H9 (cell line): Measurements from ENCODE around the gene CAMTA1. TPM values are rescaled to one million over a fixed set of nuclear protein-coding genes. Genes with fewer than 3 reads are reported as not detected.
A peak's percentile ranks its signal among the peaks of the same experiment; 100 is the strongest.

Source experiments
- DNase-seq: peaks from one replicate; pipeline ENCODE4 v3.0.0-alpha.2; 2017
- H2AFZ ChIP-seq: one replicate; pipeline ENCODE4 v1.6.1; 2013; ENCODE audit warnings: mild to moderate bottlenecking, low read length, control low read depth, moderate library complexity
- H2AK5ac ChIP-seq: 2 replicates; pipeline ENCODE4 v1.6.1; 2013; ENCODE audit warnings: low read length, control low read depth, mixed read lengths; ENCODE audit not compliant: insufficient read length
- H2BK120ac ChIP-seq: one replicate; pipeline ENCODE4 v1.6.1; 2013; ENCODE audit warnings: low read depth, mild to moderate bottlenecking, low read length, control low read depth, inconsistent platforms; ENCODE audit not compliant: poor library complexity, severe bottlenecking
- H2BK12ac ChIP-seq: 2 replicates; pipeline ENCODE4 v1.6.1; 2013; ENCODE audit warnings: low read length, control low read depth, mixed read lengths, low read depth; ENCODE audit not compliant: insufficient read length
- H2BK15ac ChIP-seq: 2 replicates; pipeline ENCODE4 v1.6.1; 2013; ENCODE audit warnings: low read depth, low read length, control low read depth
- H2BK20ac ChIP-seq: one replicate; pipeline ENCODE4 v1.6.1; 2013; ENCODE audit warnings: low read depth, mild to moderate bottlenecking, low read length, control low read depth, inconsistent platforms; ENCODE audit not compliant: poor library complexity, severe bottlenecking
- H2BK5ac ChIP-seq: 2 replicates; pipeline ENCODE4 v1.6.1; 2013; ENCODE audit warnings: low read length, control low read depth, mixed read lengths; ENCODE audit not compliant: insufficient read length
- H3K14ac ChIP-seq: 2 replicates; pipeline ENCODE4 v1.6.1; 2013; ENCODE audit warnings: low read length, control low read depth; ENCODE audit not compliant: insufficient read depth
- H3K18ac ChIP-seq: 2 replicates; pipeline ENCODE4 v1.6.1; 2013; ENCODE audit warnings: low read depth, mild to moderate bottlenecking, mixed read lengths, low read length, control low read depth; ENCODE audit not compliant: insufficient read length
- H3K23ac ChIP-seq: 2 replicates; pipeline ENCODE4 v1.6.1; 2013; ENCODE audit warnings: low read length, control low read depth, mixed read lengths, low read depth; ENCODE audit not compliant: insufficient read length
- H3K23me2 ChIP-seq: 2 replicates; pipeline ENCODE4 v1.6.1; 2013; ENCODE audit warnings: low read depth, mild to moderate bottlenecking, mixed read lengths, low read length, control low read depth; ENCODE audit not compliant: insufficient read length, poor library complexity, severe bottlenecking
- H3K27ac ChIP-seq: 2 replicates; pipeline ENCODE4 v1.5.1; 2013; ENCODE audit warnings: low read length, control low read depth, mixed read lengths, low read depth; ENCODE audit not compliant: insufficient read length
- H3K27me3 ChIP-seq: 2 replicates; pipeline ENCODE4 v1.6.1; 2013; ENCODE audit warnings: low read length, control low read depth, inconsistent platforms; ENCODE audit not compliant: insufficient read depth
- H3K4ac ChIP-seq: 2 replicates; pipeline ENCODE4 v1.6.1; 2013; ENCODE audit warnings: low read depth, mild to moderate bottlenecking, control low read depth, inconsistent platforms, low read length, moderate library complexity
- H3K4me1 ChIP-seq: 2 replicates; pipeline ENCODE4 v1.6.1; 2013; ENCODE audit warnings: low read length, control low read depth, inconsistent platforms; ENCODE audit not compliant: insufficient read depth
- H3K4me2 ChIP-seq: 2 replicates; pipeline ENCODE4 v1.6.1; 2013; ENCODE audit warnings: low read length, control low read depth, mixed read lengths; ENCODE audit not compliant: insufficient read length, insufficient read depth
- H3K56ac ChIP-seq: 2 replicates; pipeline ENCODE4 v1.6.1; 2013; ENCODE audit warnings: low read depth, mild to moderate bottlenecking, mixed read lengths, low read length, control low read depth; ENCODE audit not compliant: insufficient read length
- H3K79me1 ChIP-seq: 2 replicates; pipeline ENCODE4 v1.6.1; 2013; ENCODE audit warnings: low read depth, mild to moderate bottlenecking, moderate library complexity, low read length, control low read depth, inconsistent platforms; ENCODE audit not compliant: insufficient read depth, poor library complexity, severe bottlenecking
- H3K79me2 ChIP-seq: 2 replicates; pipeline ENCODE4 v1.6.1; 2013; ENCODE audit warnings: low read length, control low read depth, inconsistent platforms; ENCODE audit not compliant: insufficient read depth
- H3K9ac ChIP-seq: 2 replicates; pipeline ENCODE4 v1.6.1; 2013; ENCODE audit warnings: low read length, control low read depth, mixed read lengths; ENCODE audit not compliant: insufficient read length; ENCODE audit errors: extremely low read depth
- H3K9me3 ChIP-seq: one replicate; pipeline ENCODE4 v1.6.1; 2013; ENCODE audit warnings: low read depth, low read length, inconsistent platforms; ENCODE audit not compliant: control insufficient read depth
- H3T11ph ChIP-seq: one replicate; pipeline ENCODE4 v1.6.1; 2013; ENCODE audit warnings: mild to moderate bottlenecking, low read length, control low read depth, inconsistent platforms
- H4K20me1 ChIP-seq: one replicate; pipeline ENCODE4 v1.6.1; 2013; ENCODE audit not compliant: control insufficient read depth, insufficient read length, insufficient read depth
- H4K5ac ChIP-seq: 2 replicates; pipeline ENCODE4 v1.6.1; 2013; ENCODE audit warnings: low read depth, mild to moderate bottlenecking, mixed read lengths, low read length, control low read depth; ENCODE audit not compliant: insufficient read length
- H4K8ac ChIP-seq: replicated peaks from 2 replicates; pipeline ENCODE4 v1.6.1; 2013; ENCODE audit warnings: low read length, control low read depth, mixed read lengths, low read depth; ENCODE audit not compliant: insufficient read length
- H4K91ac ChIP-seq: 2 replicates; pipeline ENCODE4 v1.6.1; 2013; ENCODE audit warnings: low read depth, mild to moderate bottlenecking, moderate library complexity, mixed read lengths, low read length, control low read depth; ENCODE audit not compliant: insufficient read length
- H3K27ac Mint-ChIP-seq, 3 experiments: 2 replicates in 2 of 3; 3 replicates in 1 of 3; pipeline ENCODE4 v1.8.0; 2020 to 2021; ENCODE audit warnings: mixed read lengths in 3 of 3, mild to moderate bottlenecking in 1 of 3, moderate library complexity in 1 of 3
- H3K27me3 Mint-ChIP-seq: 2 replicates; pipeline ENCODE4 v1.8.0; 2021; ENCODE audit warnings: low read depth, mild to moderate bottlenecking, moderate library complexity, mixed read lengths
- H3K36me3 Mint-ChIP-seq, 3 experiments: 2 replicates in 2 of 3; 3 replicates in 1 of 3; pipeline ENCODE4 v1.8.0; 2020 to 2021; ENCODE audit warnings: low read depth in 3 of 3, mixed read lengths in 3 of 3; ENCODE audit not compliant: insufficient read depth in 1 of 3
- H3K4me1 Mint-ChIP-seq, 2 experiments: 2 replicates each; pipeline ENCODE4 v1.8.0; 2020; ENCODE audit warnings: mixed read lengths in 2 of 2
- H3K4me3 Mint-ChIP-seq, 2 experiments: 2 replicates in 1 of 2; 3 replicates in 1 of 2; pipeline ENCODE4 v1.8.0; 2020 to 2021; ENCODE audit warnings: mild to moderate bottlenecking in 2 of 2, mixed read lengths in 2 of 2, moderate library complexity in 1 of 2
- H3K9me3 Mint-ChIP-seq, 2 experiments: 2 replicates in 1 of 2; 3 replicates in 1 of 2; pipeline ENCODE4 v1.8.0; 2020; ENCODE audit warnings: mild to moderate bottlenecking in 2 of 2, mixed read lengths in 2 of 2, moderate library complexity in 1 of 2
- WGBS: extraction: QIAGEN DNeasy Blood & Tissue Kit; methylation state at CpG from one replicate; pipeline ENCODE4 v1.1.7; 2013; ENCODE audit warnings: missing lambda C conversion rate, low lambda C conversion rate, mixed read lengths; ENCODE audit not compliant: insufficient read length; ENCODE audit errors: extremely low coverage; 5-methylcytosine and 5-hydroxymethylcytosine counted together
- total RNA-seq: library from RNA; stranded (reverse); gene quantifications from 2 replicates; pipeline ENCODE4 v1.2.1, GENCODE V29; 2021
- TF ChIP-seq, protein P1 (sequence below): fragments of 200-600 bp; sonication (generic); conservative IDR thresholded peaks from 3 replicates; pipeline ENCODE4 v1.8.0; 2021; ENCODE audit warnings: antibody characterized with exemption, mild to moderate bottlenecking

Gene CAMTA1
- total RNA-seq, 1 experiment from 2014 or later = 115 TPM

GRCh38 chr1:7447093-7447492 lies 661.8 kb downstream of the CAMTA1 start:
- Histone ChIP-seq H3T11ph (no peak overlapping the region), H2BK20ac (no peak overlapping the region), H3K4me2 (no peak overlapping the region), H3K27ac (no peak overlapping the region), H2AK5ac (no peak overlapping the region), H3K9ac (no peak overlapping the region), H3K23me2 (no peaks in the 10 kb centered on the region), H4K20me1 (no peaks in the 10 kb centered on the region), H4K8ac (no peak overlapping the region), H2BK15ac (no peak overlapping the region), H3K4me1 (no peaks in the 10 kb centered on the region), H3K18ac (no peak overlapping the region), H3K4ac (no peak overlapping the region), H4K5ac (no peak overlapping the region), H4K91ac (no peak overlapping the region), H3K79me2 (no peaks in the 10 kb centered on the region), H3K56ac (no peak overlapping the region), H3K23ac (no peak overlapping the region), H3K27me3 (no peaks in the 10 kb centered on the region), H3K9me3 (no peaks in the 10 kb centered on the region), H2BK120ac (no peak overlapping the region), H2BK12ac (no peak overlapping the region), H2AFZ (no peak overlapping the region), H2BK5ac (no peak overlapping the region), H3K79me1 (no peaks in the 10 kb centered on the region), H3K14ac (no peak overlapping the region; the same call in 1 of the 2 replicates)
- no peak for DNase-seq
- Mint-ChIP-seq H3K4me1 (peaks cover 8 to 22% of the 10 kb centered on the region in 2 experiments; a peak in 3 of 4 replicates), H3K4me3 (no peak overlapping the region), H3K27ac (peak overlapping the region in 1 of 3 experiments; percentile 85; a peak in 1 of 7 replicates), H3K9me3 (no peaks in the 10 kb centered on the region), H3K27me3 (no peaks in the 10 kb centered on the region; the same call in 1 of the 2 replicates), H3K36me3 (no peaks in the 10 kb centered on the region)
- WGBS = no CpG with 5 or more reads among the region's 9 CpGs
- TF ChIP-seq, protein P1, sequence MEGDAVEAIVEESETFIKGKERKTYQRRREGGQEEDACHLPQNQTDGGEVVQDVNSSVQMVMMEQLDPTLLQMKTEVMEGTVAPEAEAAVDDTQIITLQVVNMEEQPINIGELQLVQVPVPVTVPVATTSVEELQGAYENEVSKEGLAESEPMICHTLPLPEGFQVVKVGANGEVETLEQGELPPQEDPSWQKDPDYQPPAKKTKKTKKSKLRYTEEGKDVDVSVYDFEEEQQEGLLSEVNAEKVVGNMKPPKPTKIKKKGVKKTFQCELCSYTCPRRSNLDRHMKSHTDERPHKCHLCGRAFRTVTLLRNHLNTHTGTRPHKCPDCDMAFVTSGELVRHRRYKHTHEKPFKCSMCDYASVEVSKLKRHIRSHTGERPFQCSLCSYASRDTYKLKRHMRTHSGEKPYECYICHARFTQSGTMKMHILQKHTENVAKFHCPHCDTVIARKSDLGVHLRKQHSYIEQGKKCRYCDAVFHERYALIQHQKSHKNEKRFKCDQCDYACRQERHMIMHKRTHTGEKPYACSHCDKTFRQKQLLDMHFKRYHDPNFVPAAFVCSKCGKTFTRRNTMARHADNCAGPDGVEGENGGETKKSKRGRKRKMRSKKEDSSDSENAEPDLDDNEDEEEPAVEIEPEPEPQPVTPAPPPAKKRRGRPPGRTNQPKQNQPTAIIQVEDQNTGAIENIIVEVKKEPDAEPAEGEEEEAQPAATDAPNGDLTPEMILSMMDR = no peak
